Uterus (tissue), 2 donors: ENCODE data around the gene ACVR1.

Source experiments
- POLR2A ChIP-seq, 2 donors: fragments of 450-650 bp; IDR thresholded peaks; one replicate each; pipeline ENCODE4 v1.6.1; 2016; ENCODE audit warnings: antibody characterized with exemption in 2 of 2, mild to moderate bottlenecking in 1 of 2, moderate library complexity in 1 of 2
- TF ChIP-seq, protein P1 (sequence below), 4 experiments: fragments of 200-600 bp in 2 of 4; fragments of 450-650 bp in 2 of 4; sonication (generic) in 2 of 4; IDR thresholded peaks; one replicate each; pipeline ENCODE4 v1.5.1; 2016 to 2019; ENCODE audit warnings: antibody characterized with exemption in 4 of 4, mild to moderate bottlenecking in 2 of 4, moderate library complexity in 1 of 4

DNA sequence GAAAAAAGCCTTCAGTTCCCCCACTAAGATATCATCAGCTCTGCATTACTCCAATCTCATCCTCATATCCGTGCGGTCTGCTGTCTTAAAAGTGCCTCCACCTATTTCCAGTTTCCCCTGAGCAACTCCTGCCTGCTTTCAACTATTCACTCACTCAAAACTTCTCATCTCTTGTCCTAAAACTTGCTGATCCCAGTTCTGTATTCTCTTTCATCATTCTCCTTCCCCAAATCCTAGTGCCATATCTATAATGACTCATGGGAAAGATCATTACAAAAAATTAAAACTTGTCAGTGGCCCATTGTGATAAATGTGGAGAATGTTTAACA is 20.0 kb downstream of the ACVR1 start:
- TF ChIP-seq, protein P1, sequence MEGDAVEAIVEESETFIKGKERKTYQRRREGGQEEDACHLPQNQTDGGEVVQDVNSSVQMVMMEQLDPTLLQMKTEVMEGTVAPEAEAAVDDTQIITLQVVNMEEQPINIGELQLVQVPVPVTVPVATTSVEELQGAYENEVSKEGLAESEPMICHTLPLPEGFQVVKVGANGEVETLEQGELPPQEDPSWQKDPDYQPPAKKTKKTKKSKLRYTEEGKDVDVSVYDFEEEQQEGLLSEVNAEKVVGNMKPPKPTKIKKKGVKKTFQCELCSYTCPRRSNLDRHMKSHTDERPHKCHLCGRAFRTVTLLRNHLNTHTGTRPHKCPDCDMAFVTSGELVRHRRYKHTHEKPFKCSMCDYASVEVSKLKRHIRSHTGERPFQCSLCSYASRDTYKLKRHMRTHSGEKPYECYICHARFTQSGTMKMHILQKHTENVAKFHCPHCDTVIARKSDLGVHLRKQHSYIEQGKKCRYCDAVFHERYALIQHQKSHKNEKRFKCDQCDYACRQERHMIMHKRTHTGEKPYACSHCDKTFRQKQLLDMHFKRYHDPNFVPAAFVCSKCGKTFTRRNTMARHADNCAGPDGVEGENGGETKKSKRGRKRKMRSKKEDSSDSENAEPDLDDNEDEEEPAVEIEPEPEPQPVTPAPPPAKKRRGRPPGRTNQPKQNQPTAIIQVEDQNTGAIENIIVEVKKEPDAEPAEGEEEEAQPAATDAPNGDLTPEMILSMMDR (IDR thresholded peaks at IDR 0.05), result no peak
- TF ChIP-seq POLR2A (IDR thresholded peaks at IDR 0.05), result no peak
